ENCODE results near the gene RAD51B.

Gene RAD51B

DNA sequence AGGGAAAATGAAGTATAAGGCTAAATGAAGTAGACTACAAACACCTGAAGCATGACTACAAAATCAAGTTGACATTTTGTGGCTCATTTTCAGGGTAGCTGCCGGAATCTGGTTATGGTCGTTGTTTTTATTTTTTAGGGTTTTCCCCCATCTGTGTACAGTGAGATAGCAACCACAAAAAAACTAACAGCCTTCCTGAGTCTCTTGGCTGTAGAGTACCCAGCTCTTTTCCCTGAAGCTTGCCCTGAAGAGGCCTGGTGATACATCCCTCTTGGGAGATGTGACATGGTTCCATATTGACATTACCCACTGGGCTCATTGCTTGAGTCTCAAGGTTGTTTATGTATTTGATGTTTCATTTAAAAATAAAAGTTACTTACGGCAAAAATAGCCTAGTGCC lies 549.3 kb downstream of the RAD51B start (continued):
- TF ChIP-seq, protein P1, sequence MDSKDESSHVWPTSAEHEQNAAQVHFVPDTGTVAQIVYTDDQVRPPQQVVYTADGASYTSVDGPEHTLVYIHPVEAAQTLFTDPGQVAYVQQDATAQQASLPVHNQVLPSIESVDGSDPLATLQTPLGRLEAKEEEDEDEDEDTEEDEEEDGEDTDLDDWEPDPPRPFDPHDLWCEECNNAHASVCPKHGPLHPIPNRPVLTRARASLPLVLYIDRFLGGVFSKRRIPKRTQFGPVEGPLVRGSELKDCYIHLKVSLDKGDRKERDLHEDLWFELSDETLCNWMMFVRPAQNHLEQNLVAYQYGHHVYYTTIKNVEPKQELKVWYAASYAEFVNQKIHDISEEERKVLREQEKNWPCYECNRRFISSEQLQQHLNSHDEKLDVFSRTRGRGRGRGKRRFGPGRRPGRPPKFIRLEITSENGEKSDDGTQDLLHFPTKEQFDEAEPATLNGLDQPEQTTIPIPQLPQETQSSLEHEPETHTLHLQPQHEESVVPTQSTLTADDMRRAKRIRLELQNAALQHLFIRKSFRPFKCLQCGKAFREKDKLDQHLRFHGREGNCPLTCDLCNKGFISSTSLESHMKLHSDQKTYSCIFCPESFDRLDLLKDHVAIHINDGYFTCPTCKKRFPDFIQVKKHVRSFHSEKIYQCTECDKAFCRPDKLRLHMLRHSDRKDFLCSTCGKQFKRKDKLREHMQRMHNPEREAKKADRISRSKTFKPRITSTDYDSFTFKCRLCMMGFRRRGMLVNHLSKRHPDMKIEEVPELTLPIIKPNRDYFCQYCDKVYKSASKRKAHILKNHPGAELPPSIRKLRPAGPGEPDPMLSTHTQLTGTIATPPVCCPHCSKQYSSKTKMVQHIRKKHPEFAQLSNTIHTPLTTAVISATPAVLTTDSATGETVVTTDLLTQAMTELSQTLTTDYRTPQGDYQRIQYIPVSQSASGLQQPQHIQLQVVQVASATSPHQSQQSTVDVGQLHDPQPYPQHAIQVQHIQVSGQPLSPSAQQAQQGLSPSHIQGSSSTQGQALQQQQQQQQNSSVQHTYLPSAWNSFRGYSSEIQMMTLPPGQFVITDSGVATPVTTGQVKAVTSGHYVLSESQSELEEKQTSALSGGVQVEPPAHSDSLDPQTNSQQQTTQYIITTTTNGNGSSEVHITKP (tag by site-specific recombination; IDR thresholded peaks at IDR 0.05): no peak
- TF ChIP-seq, protein P2, sequence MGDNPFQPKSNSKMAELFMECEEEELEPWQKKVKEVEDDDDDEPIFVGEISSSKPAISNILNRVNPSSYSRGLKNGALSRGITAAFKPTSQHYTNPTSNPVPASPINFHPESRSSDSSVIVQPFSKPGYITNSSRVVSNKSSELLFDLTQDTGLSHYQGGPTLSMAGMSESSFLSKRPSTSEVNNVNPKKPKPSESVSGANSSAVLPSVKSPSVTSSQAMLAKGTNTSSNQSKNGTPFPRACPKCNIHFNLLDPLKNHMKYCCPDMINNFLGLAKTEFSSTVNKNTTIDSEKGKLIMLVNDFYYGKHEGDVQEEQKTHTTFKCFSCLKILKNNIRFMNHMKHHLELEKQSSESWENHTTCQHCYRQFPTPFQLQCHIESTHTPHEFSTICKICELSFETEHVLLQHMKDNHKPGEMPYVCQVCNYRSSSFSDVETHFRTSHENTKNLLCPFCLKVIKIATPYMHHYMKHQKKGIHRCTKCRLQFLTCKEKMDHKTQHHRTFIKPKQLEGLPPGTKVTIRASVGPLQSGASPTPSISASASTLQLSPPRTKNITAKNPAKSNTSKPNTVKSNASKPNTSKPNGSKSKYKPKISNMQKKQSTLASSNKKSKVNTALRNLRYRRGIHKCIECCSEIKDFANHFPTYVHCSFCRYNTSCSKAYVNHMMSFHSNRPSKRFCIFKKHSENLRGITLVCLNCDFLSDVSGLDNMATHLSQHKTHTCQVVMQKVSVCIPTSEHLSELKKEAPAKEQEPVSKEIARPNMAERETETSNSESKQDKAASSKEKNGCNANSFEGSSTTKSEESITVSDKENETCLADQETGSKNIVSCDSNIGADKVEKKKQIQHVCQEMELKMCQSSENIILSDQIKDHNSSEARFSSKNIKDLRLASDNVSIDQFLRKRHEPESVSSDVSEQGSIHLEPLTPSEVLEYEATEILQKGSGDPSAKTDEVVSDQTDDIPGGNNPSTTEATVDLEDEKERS (tag by site-specific recombination; IDR thresholded peaks at IDR 0.05): no peak
- TF ChIP-seq, protein P3, sequence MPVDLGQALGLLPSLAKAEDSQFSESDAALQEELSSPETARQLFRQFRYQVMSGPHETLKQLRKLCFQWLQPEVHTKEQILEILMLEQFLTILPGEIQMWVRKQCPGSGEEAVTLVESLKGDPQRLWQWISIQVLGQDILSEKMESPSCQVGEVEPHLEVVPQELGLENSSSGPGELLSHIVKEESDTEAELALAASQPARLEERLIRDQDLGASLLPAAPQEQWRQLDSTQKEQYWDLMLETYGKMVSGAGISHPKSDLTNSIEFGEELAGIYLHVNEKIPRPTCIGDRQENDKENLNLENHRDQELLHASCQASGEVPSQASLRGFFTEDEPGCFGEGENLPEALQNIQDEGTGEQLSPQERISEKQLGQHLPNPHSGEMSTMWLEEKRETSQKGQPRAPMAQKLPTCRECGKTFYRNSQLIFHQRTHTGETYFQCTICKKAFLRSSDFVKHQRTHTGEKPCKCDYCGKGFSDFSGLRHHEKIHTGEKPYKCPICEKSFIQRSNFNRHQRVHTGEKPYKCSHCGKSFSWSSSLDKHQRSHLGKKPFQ (tag by site-specific recombination; IDR thresholded peaks at IDR 0.05): no peak
- TF ChIP-seq ZSCAN16 (tag by site-specific recombination; IDR thresholded peaks at IDR 0.05) (no peak), ZNF324 (tag by site-specific recombination; IDR thresholded peaks at IDR 0.05) (no peak), YY1 (tag by site-specific recombination; IDR thresholded peaks at IDR 0.05) (no peak)

DNA sequence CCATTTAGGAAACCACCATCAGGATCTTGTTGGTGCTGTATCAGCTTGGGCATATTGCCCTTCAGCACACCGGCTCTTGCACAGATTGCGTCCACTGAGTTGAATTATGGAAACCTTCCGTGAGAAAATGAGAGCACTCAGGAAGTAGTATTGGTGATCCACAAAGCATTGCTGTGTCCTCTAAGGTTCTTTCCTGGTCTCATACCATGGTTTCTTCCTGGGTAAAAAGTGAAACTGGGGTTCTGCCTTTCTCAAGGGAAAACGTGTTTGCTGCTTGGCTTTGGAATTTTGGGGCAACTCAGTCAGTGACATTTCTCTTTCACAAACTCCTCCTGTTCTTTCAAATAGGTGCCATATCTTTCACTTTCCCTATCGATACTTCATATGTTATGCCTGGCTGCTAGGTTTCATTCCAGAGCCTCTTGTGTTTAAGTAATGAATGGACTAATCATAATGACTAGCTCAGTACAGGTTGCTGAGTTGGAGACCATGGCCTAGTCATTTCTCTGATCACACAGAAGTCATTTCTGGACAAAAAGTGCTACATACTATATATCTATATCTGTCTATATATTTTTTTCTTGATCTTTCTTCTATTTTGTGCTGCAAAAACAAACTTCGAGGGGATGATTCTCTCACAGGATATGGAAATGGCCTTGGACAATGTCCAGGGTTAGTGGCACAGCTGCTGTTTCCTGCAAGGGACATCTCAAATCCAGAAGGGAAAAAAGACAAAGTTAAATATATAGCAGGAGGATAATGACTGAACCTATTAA lies 549.9 kb downstream of the RAD51B start:
- POLR2A ChIA-PET: no interaction called here

DNA sequence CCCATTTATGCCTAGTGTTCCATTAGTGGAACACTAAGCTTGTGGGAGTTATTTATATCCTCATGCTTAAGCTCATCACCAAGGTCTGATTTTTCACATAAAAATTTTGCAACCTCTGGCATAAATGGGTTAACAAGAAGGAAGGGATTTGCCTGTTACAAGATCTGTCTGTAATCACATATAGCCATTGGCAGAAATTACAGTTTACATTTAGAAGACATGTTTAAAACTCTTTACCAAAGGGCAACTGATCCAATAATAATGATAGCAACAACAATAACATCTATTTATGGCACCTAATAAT lies 550.4 kb downstream of the RAD51B start:
- H3K27ac ChIP-seq (ENCODE audit: extremely low read depth, low read depth, low read length): no peak overlapping the region
- no peak for TF ChIP-seq RBAK (tag by site-specific recombination; IDR thresholded peaks at IDR 0.05)
- TF ChIP-seq, protein P4, sequence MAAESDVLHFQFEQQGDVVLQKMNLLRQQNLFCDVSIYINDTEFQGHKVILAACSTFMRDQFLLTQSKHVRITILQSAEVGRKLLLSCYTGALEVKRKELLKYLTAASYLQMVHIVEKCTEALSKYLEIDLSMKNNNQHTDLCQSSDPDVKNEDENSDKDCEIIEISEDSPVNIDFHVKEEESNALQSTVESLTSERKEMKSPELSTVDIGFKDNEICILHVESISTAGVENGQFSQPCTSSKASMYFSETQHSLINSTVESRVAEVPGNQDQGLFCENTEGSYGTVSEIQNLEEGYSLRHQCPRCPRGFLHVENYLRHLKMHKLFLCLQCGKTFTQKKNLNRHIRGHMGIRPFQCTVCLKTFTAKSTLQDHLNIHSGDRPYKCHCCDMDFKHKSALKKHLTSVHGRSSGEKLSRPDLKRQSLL (tag by site-specific recombination; IDR thresholded peaks at IDR 0.05): no peak
- TF ChIP-seq ZNF670 (tag by site-specific recombination; IDR thresholded peaks at IDR 0.05; ENCODE audit: low read depth): no peak
- no peak for TF ChIP-seq ZNF350 (tag by site-specific recombination; IDR thresholded peaks at IDR 0.05)
- no peaks in the 10 kb centered on the region for H3K36me3 ChIP-seq (ENCODE audit: control insufficient read depth in 2 of 2, insufficient read depth in 1 of 2, low read length in 2 of 2)
- no peaks in the 10 kb centered on the region for H3K9me3 ChIP-seq (ENCODE audit: control insufficient read depth, insufficient read depth, low read depth, low read length)
- ChIA-PET POLR2A (no interaction called here), CTCF (no interaction called here)
- H3K4me1 ChIP-seq (ENCODE audit: control insufficient read depth, insufficient read depth, low read length): no peaks in the 10 kb centered on the region; the same call in 1 of the 2 replicates
- no peak overlapping the region for H3K4me3 ChIP-seq (ENCODE audit: low read depth, low read length)

More for the DNA sequence above, 549.9 kb downstream of the RAD51B start:
- no peaks in the 10 kb centered on the region for H3K36me3 ChIP-seq (ENCODE audit: control insufficient read depth in 2 of 2, insufficient read depth in 1 of 2, low read length in 2 of 2)
- TF ChIP-seq ZBTB1 (tag by site-specific recombination; IDR thresholded peaks at IDR 0.05) (no peak), ZNF654 (tag by site-specific recombination; IDR thresholded peaks at IDR 0.05; ENCODE audit: low read depth) (no peak), REPIN1 (tag by site-specific recombination; IDR thresholded peaks at IDR 0.05; ENCODE audit: low read depth) (no peak), SP7 (tag by site-specific recombination; IDR thresholded peaks at IDR 0.05) (no peak), ZNF155 (tag by site-specific recombination; IDR thresholded peaks at IDR 0.05) (no peak), WT1 (tag by site-specific recombination; IDR thresholded peaks at IDR 0.05) (no peak), ZNF239 (tag by site-specific recombination; IDR thresholded peaks at IDR 0.05) (no peak), ZNF138 (tag by site-specific recombination; IDR thresholded peaks at IDR 0.05; ENCODE audit: borderline replicate concordance) (no peak), ZBTB17 (tag by site-specific recombination; IDR thresholded peaks at IDR 0.05) (no peak), ZNF777 (tag by site-specific recombination; IDR thresholded peaks at IDR 0.05; ENCODE audit: borderline replicate concordance) (no peak), KLF16 (tag by site-specific recombination; IDR thresholded peaks at IDR 0.05) (no peak), MYNN (tag by site-specific recombination; IDR thresholded peaks at IDR 0.05; ENCODE audit: borderline replicate concordance) (no peak), OVOL3 (tag by site-specific recombination; IDR thresholded peaks at IDR 0.05) (no peak), ZNF157 (tag by site-specific recombination; IDR thresholded peaks at IDR 0.05) (no peak), ZNF48 (tag by site-specific recombination; IDR thresholded peaks at IDR 0.05) (no peak)
- TF ChIP-seq, protein P5, sequence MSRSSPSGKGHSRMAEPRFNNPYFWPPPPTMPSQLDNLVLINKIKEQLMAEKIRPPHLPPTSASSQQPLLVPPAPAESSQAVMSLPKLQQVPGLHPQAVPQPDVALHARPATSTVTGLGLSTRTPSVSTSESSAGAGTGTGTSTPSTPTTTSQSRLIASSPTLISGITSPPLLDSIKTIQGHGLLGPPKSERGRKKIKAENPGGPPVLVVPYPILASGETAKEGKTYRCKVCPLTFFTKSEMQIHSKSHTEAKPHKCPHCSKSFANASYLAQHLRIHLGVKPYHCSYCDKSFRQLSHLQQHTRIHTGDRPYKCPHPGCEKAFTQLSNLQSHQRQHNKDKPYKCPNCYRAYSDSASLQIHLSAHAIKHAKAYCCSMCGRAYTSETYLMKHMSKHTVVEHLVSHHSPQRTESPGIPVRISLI (tag by site-specific recombination; IDR thresholded peaks at IDR 0.05): no peak
- no peak overlapping the region for H3K4me3 ChIP-seq (ENCODE audit: low read depth, low read length)
- H3K4me1 ChIP-seq (ENCODE audit: control insufficient read depth, insufficient read depth, low read length): no peaks in the 10 kb centered on the region; the same call in 1 of the 2 replicates
- no peak overlapping the region for H3K27ac ChIP-seq (ENCODE audit: extremely low read depth, low read depth, low read length)
- no peaks in the 10 kb centered on the region for H3K9me3 ChIP-seq (ENCODE audit: control insufficient read depth, insufficient read depth, low read depth, low read length)
- CTCF ChIA-PET: no interaction called here

Measured in HEK293 (cell line).